ENCODE measurements around the gene MEOX2. TPM values are rescaled to one million over a fixed set of nuclear protein-coding genes. Genes with fewer than 3 reads are reported as not detected.

The MEOX2 gene
- total RNA-seq, 1 experiment from 2014 or later, result not detected

- DNase-seq (ENCODE audit: low read depth), result no peak
- in situ Hi-C loops (cut with HindIII; ENCODE audit: low pct_unique_long_range_greater_than_20kb, low sequenced_read_pairs), result no loop called here
Observed at GRCh38 chr7:15684111-15684800, 2.2 kb downstream of the MEOX2 start.

- in situ Hi-C loops (cut with HindIII; ENCODE audit: low pct_unique_long_range_greater_than_20kb, low sequenced_read_pairs), result no loop called here
Observed at GRCh38 chr7:15682751-15683245, 3.7 kb downstream of the MEOX2 start.

GRCh38 chr7:15682111-15682510 lies 4.4 kb downstream of the MEOX2 start:
- no peak for DNase-seq (ENCODE audit: low read depth)
- in situ Hi-C loops (cut with HindIII; ENCODE audit: low pct_unique_long_range_greater_than_20kb, low sequenced_read_pairs), result no loop called here

More at GRCh38 chr7:15682751-15683245, 3.7 kb downstream of the MEOX2 start:
- no peak for DNase-seq (ENCODE audit: low read depth)

- in situ Hi-C loops (cut with HindIII; ENCODE audit: low pct_unique_long_range_greater_than_20kb, low sequenced_read_pairs), result no loop called here
- DNase-seq (ENCODE audit: low read depth), result no peak
Observed at GRCh38 chr7:15681631-15682030, 4.9 kb downstream of the MEOX2 start.

GRCh38 chr7:15681186-15681585 lies 5.3 kb downstream of the MEOX2 start:
- no peak for DNase-seq (ENCODE audit: low read depth)
- in situ Hi-C loops (cut with HindIII; ENCODE audit: low pct_unique_long_range_greater_than_20kb, low sequenced_read_pairs), result no loop called here

GRCh38 chr7:15680446-15680845 lies 6.0 kb downstream of the MEOX2 start:
- no peak for DNase-seq (ENCODE audit: low read depth)

GRCh38 chr7:15679306-15679705 lies 7.2 kb downstream of the MEOX2 start:
- DNase-seq (ENCODE audit: low read depth), result no peak
- in situ Hi-C loops (cut with HindIII; ENCODE audit: low pct_unique_long_range_greater_than_20kb, low sequenced_read_pairs), result no loop called here

More at GRCh38 chr7:15680446-15680845, 6.0 kb downstream of the MEOX2 start:
- in situ Hi-C loops (cut with HindIII; ENCODE audit: low pct_unique_long_range_greater_than_20kb, low sequenced_read_pairs), result no loop called here

GRCh38 chr7:15678653-15679052 lies 7.8 kb downstream of the MEOX2 start:
- in situ Hi-C loops (cut with HindIII; ENCODE audit: low pct_unique_long_range_greater_than_20kb, low sequenced_read_pairs), result no loop called here
- DNase-seq (ENCODE audit: low read depth), result no peak

GRCh38 chr7:15675379-15675778 lies 11.1 kb downstream of the MEOX2 start:
- in situ Hi-C loops (cut with HindIII; ENCODE audit: low pct_unique_long_range_greater_than_20kb, low sequenced_read_pairs), result no loop called here
- DNase-seq (ENCODE audit: low read depth), result no peak

GRCh38 chr7:15674586-15674985 lies 11.9 kb downstream of the MEOX2 start:
- DNase-seq (ENCODE audit: low read depth), result no peak
- in situ Hi-C loops (cut with HindIII; ENCODE audit: low pct_unique_long_range_greater_than_20kb, low sequenced_read_pairs), result no loop called here

- no peak for DNase-seq (ENCODE audit: low read depth)
- in situ Hi-C loops (cut with HindIII; ENCODE audit: low pct_unique_long_range_greater_than_20kb, low sequenced_read_pairs), result no loop called here
Observed at GRCh38 chr7:15669443-15670090, 16.9 kb downstream of the MEOX2 start.

GRCh38 chr7:15667991-15668390 lies 18.5 kb downstream of the MEOX2 start:
- in situ Hi-C loops (cut with HindIII; ENCODE audit: low pct_unique_long_range_greater_than_20kb, low sequenced_read_pairs), result no loop called here
- no peak for DNase-seq (ENCODE audit: low read depth)

GRCh38 chr7:15662451-15662850 lies 24.0 kb downstream of the MEOX2 start:
- in situ Hi-C loops (cut with HindIII; ENCODE audit: low pct_unique_long_range_greater_than_20kb, low sequenced_read_pairs), result no loop called here
- DNase-seq (ENCODE audit: low read depth), result no peak

- no peak for DNase-seq (ENCODE audit: low read depth)
- in situ Hi-C loops (cut with HindIII; ENCODE audit: low pct_unique_long_range_greater_than_20kb, low sequenced_read_pairs), result no loop called here
Observed at GRCh38 chr7:15658247-15658646, 28.2 kb downstream of the MEOX2 start.

GRCh38 chr7:15652776-15653290 lies 33.6 kb downstream of the MEOX2 start:
- no peak for DNase-seq (ENCODE audit: low read depth)
- in situ Hi-C loops (cut with HindIII; ENCODE audit: low pct_unique_long_range_greater_than_20kb, low sequenced_read_pairs), result no loop called here

- no peak for DNase-seq (ENCODE audit: low read depth)
Observed at GRCh38 chr7:15651693-15652092, 34.8 kb downstream of the MEOX2 start.

GRCh38 chr7:15650787-15651186 lies 35.7 kb downstream of the MEOX2 start:
- in situ Hi-C loops (cut with HindIII; ENCODE audit: low pct_unique_long_range_greater_than_20kb, low sequenced_read_pairs), result no loop called here
- no peak for DNase-seq (ENCODE audit: low read depth)

More at GRCh38 chr7:15651693-15652092, 34.8 kb downstream of the MEOX2 start:
- in situ Hi-C loops (cut with HindIII; ENCODE audit: low pct_unique_long_range_greater_than_20kb, low sequenced_read_pairs), result no loop called here

- DNase-seq (ENCODE audit: low read depth), result peak; percentile 55
- in situ Hi-C loops (cut with HindIII; ENCODE audit: low pct_unique_long_range_greater_than_20kb, low sequenced_read_pairs), result no loop called here
Observed at GRCh38 chr7:15648461-15648961, 38.0 kb downstream of the MEOX2 start.

GRCh38 chr7:15647309-15647708 lies 39.2 kb downstream of the MEOX2 start:
- in situ Hi-C loops (cut with HindIII; ENCODE audit: low pct_unique_long_range_greater_than_20kb, low sequenced_read_pairs), result no loop called here
- DNase-seq (ENCODE audit: low read depth), result no peak
